SK-N-SH (cell line): ENCODE measurements around the gene ITGB3BP. TPM values are rescaled to one million over a fixed set of nuclear protein-coding genes. Genes with fewer than 3 reads are reported as not detected.

ENCODE experiments used
- CTCF ChIA-PET: fragments of 300-600, 350-600 bp; formaldehyde crosslinking; extraction: SDS; loops from one replicate; lab custom pipeline; 2021; lab: Yijun Ruan, JAX
- POLR2A ChIA-PET: fragments of 350-600 bp; sonication (Branson Sonifier 250); formaldehyde crosslinking; extraction: SDS; loops from one replicate; lab custom pipeline; 2020; ENCODE audit warnings: antibody characterized with exemption, inconsistent platforms; lab: Yijun Ruan, JAX
- DNase-seq: peaks from one replicate; pipeline ENCODE4 v3.0.0; 2012
- H2AFZ ChIP-seq: fragments of 200-600 bp; sonication (generic); 2 replicates; pipeline ENCODE4 v1.8.1; 2016; ENCODE audit warnings: antibody characterized with exemption, mild to moderate bottlenecking, low read depth
- H3F3A ChIP-seq: fragments of 200-600 bp; sonication (generic); replicated peaks from 2 replicates; pipeline ENCODE3; 2016; ENCODE audit warnings: antibody characterized with exemption, mild to moderate bottlenecking; ENCODE audit not compliant: insufficient read depth
- H3K27ac ChIP-seq, 2 experiments: fragments of 200-500 bp in 1 of 2; fragments of 200-600 bp in 1 of 2; sonication (Bioruptor generic) in 1 of 2; sonication (generic), shearing (Covaris generic) in 1 of 2; 2 replicates each; pipeline versions ENCODE4 v1.5.1 to v1.6.1; 2014 to 2016; ENCODE audit warnings: low read depth in 2 of 2, inconsistent platforms in 1 of 2, low read length in 1 of 2, mild to moderate bottlenecking in 1 of 2, mixed read lengths in 1 of 2
- H3K27me3 ChIP-seq: fragments of 200-600 bp; sonication (generic), shearing (Covaris generic); 2 replicates; pipeline ENCODE4 v1.6.1; 2016; ENCODE audit warnings: mixed run types; ENCODE audit not compliant: insufficient read depth
- H3K36me3 ChIP-seq, 2 experiments: fragments of 200-500 bp in 1 of 2; fragments of 200-600 bp in 1 of 2; sonication (Bioruptor generic) in 1 of 2; sonication (generic) in 1 of 2; replicated peaks in 1 of 2; 2 replicates each; pipeline versions ENCODE3 to v1.5.1; 2014 to 2016; ENCODE audit warnings: low read length in 1 of 2, mild to moderate bottlenecking in 1 of 2; ENCODE audit not compliant: insufficient read depth in 2 of 2, control insufficient read depth in 1 of 2
- H3K4me1 ChIP-seq, 2 experiments: fragments of 200-500 bp in 1 of 2; fragments of 200-600 bp in 1 of 2; sonication (Bioruptor generic) in 1 of 2; sonication (generic), shearing (Covaris generic) in 1 of 2; 2 replicates each; pipeline versions ENCODE4 v1.5.1 to v1.6.1; 2014 to 2016; ENCODE audit warnings: low read depth in 1 of 2, low read length in 1 of 2, mixed run types in 1 of 2; ENCODE audit not compliant: insufficient read depth in 2 of 2, control insufficient read depth in 1 of 2
- H3K4me2 ChIP-seq: fragments of 200-600 bp; sonication (generic), shearing (Covaris generic); 2 replicates; pipeline ENCODE4 v1.6.1; 2017; ENCODE audit warnings: mixed run types
- H3K4me3 ChIP-seq, 2 experiments: fragments of 200-500 bp in 1 of 2; fragments of 200-600 bp in 1 of 2; sonication (Bioruptor generic) in 1 of 2; sonication (generic), shearing (Covaris generic) in 1 of 2; 2 replicates each; pipeline versions ENCODE4 v1.5.1 to v1.8.1; 2014 to 2016; ENCODE audit warnings: low read depth in 2 of 2, inconsistent platforms in 1 of 2, low read length in 1 of 2, mild to moderate bottlenecking in 1 of 2, mixed read lengths in 1 of 2, moderate library complexity in 1 of 2
- H3K79me2 ChIP-seq: fragments of 200-600 bp; sonication (generic); 2 replicates; pipeline ENCODE4 v1.8.1; 2017; ENCODE audit warnings: mild to moderate bottlenecking; ENCODE audit not compliant: insufficient read depth
- H3K9ac ChIP-seq: fragments of 200-600 bp; sonication (generic); 2 replicates; pipeline ENCODE4 v1.6.1; 2017; ENCODE audit warnings: mixed run types
- H3K9me2 ChIP-seq: fragments of 200-600 bp; sonication (generic); 2 replicates; pipeline ENCODE4 v1.6.1; 2017; ENCODE audit warnings: mixed run types
- H3K9me3 ChIP-seq: fragments of 200-600 bp; sonication (generic); 2 replicates; pipeline ENCODE4 v1.6.1; 2017; ENCODE audit warnings: mixed run types, mild to moderate bottlenecking, moderate library complexity
- H4K20me1 ChIP-seq: fragments of 200-600 bp; sonication (generic); 2 replicates; pipeline ENCODE4 v1.6.1; 2017; ENCODE audit warnings: mild to moderate bottlenecking, mixed run types; ENCODE audit not compliant: insufficient read depth
- CHD2 ChIP-seq: fragments of 150-350 bp; IDR thresholded peaks from 2 replicates; pipeline ENCODE4 v1.6.1; 2018; ENCODE audit warnings: low read length; ENCODE audit not compliant: partially characterized antibody
- CTCF ChIP-seq: fragments of 200-600 bp; sonication (generic); IDR thresholded peaks from 2 replicates; pipeline ENCODE4 v1.6.1; 2017; ENCODE audit warnings: antibody characterized with exemption, mild to moderate bottlenecking, moderate library complexity
- ELF1 ChIP-seq: IDR thresholded peaks from 2 replicates; pipeline ENCODE4 v1.4.0; 2012
- EP300 ChIP-seq, 2 experiments: IDR thresholded peaks; 2 replicates each; pipeline versions ENCODE4 v1.4.0 to v1.6.1; 2012; ENCODE audit warnings: borderline replicate concordance in 1 of 2, low read depth in 1 of 2, low read length in 1 of 2
- FOSL2 ChIP-seq: IDR thresholded peaks from 2 replicates; pipeline ENCODE4 v1.4.0; 2012; ENCODE audit warnings: low read depth, mild to moderate bottlenecking, moderate library complexity, borderline replicate concordance
- FOXM1 ChIP-seq: IDR thresholded peaks from 2 replicates; pipeline ENCODE4 v1.4.0; 2012; ENCODE audit warnings: low read depth, mild to moderate bottlenecking
- MEF2A ChIP-seq: IDR thresholded peaks from 2 replicates; pipeline ENCODE4 v1.4.0; 2012; ENCODE audit warnings: low read depth, borderline replicate concordance
- RAD21 ChIP-seq: IDR thresholded peaks from 2 replicates; pipeline ENCODE4 v1.6.1; 2012; ENCODE audit warnings: mild to moderate bottlenecking, low read length
- RXRA ChIP-seq: IDR thresholded peaks from 2 replicates; pipeline ENCODE4 v1.4.0; 2012; ENCODE audit warnings: low read depth, mild to moderate bottlenecking, borderline replicate concordance
- SIN3A ChIP-seq: IDR thresholded peaks from 2 replicates; pipeline ENCODE4 v1.6.1; 2012; ENCODE audit warnings: low read depth, mild to moderate bottlenecking, low read length, moderate library complexity, borderline replicate concordance
- TAF1 ChIP-seq: IDR thresholded peaks from 2 replicates; pipeline ENCODE4 v1.6.1; 2012; ENCODE audit warnings: low read depth, mild to moderate bottlenecking, low read length, moderate library complexity, borderline replicate concordance
- YY1 ChIP-seq: IDR thresholded peaks from 2 replicates; pipeline ENCODE4 v1.4.0; 2012; ENCODE audit warnings: low read depth, mild to moderate bottlenecking
- WGBS: methylation state at CpG from one replicate; pipeline ENCODE4 v1.1.6; 2017; ENCODE audit warnings: low lambda C conversion rate; 5-methylcytosine and 5-hydroxymethylcytosine counted together
- polyA plus RNA-seq, 3 experiments: library from polyadenylated mRNA; depleted of rRNA; stranded (reverse); fragments of >200 nt; gene quantifications; 2 replicates each; pipeline ENCODE4 v1.2.3, GENCODE V29; 2012
- TF ChIP-seq, protein P1 (sequence below): fragments of 150-350 bp; IDR thresholded peaks from 2 replicates; pipeline ENCODE4 v1.6.1; 2016; ENCODE audit warnings: mild to moderate bottlenecking, low read depth, low read length
- TF ChIP-seq, protein P2 (sequence below): IDR thresholded peaks from 2 replicates; pipeline ENCODE4; 2012
- TF ChIP-seq, protein P3 (sequence below): IDR thresholded peaks from 2 replicates; pipeline ENCODE4 v1.6.1; 2012; ENCODE audit warnings: mild to moderate bottlenecking, low read depth, low read length, moderate library complexity

Gene ITGB3BP
- polyA plus RNA-seq, 1 of the 3 experiments (the other 2 are of a cell fraction) = 9.9 TPM

GRCh38 chr1:63461661-63462230, 61.3 kb downstream of the ITGB3BP start:
- ChIA-PET POLR2A (no interaction called here), CTCF (interaction anchor here (1.4 kb wide), 1 partner anchor 9 kb away, joined by 4 read pairs; no protein-coding TSS in a partner anchor)
- Histone ChIP-seq H3K4me1 (no peaks in the 10 kb centered on the region), H3K9me2 (no peaks in the 10 kb centered on the region), H3K9me3 (peaks cover 13% of the 10 kb centered on the region; the same call in 1 of the 2 replicates), H3K4me3 (no peak overlapping the region), H3K36me3 (peaks cover 5 to 7% of the 10 kb centered on the region in 2 experiments), H3K27me3 (no peaks in the 10 kb centered on the region), H3K79me2 (no peaks in the 10 kb centered on the region)
- WGBS = 93% methylated on average over 1 of the region's 1 CpG
- DNase-seq = no peak
- TF ChIP-seq RXRA = no peak
- TF ChIP-seq MEF2A = no peak
- no peak for TF ChIP-seq YY1
- TF ChIP-seq, protein P1, sequence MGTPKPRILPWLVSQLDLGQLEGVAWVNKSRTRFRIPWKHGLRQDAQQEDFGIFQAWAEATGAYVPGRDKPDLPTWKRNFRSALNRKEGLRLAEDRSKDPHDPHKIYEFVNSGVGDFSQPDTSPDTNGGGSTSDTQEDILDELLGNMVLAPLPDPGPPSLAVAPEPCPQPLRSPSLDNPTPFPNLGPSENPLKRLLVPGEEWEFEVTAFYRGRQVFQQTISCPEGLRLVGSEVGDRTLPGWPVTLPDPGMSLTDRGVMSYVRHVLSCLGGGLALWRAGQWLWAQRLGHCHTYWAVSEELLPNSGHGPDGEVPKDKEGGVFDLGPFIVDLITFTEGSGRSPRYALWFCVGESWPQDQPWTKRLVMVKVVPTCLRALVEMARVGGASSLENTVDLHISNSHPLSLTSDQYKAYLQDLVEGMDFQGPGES = no peak
- no peak for TF ChIP-seq SIN3A
- TF ChIP-seq RAD21 = no peak
- TF ChIP-seq ELF1 = no peak
- TF ChIP-seq CTCF = no peak
- no peak for TF ChIP-seq EP300 (IDR thresholded peaks at IDR 0.05; ENCODE audit: borderline replicate concordance in 1 of 2, low read depth in 1 of 2, low read length in 1 of 2)
- no peak for TF ChIP-seq FOSL2
- TF ChIP-seq, all 33 proteins: peak for 0
- Histone ChIP-seq H2AFZ (no peak overlapping the region), H4K20me1 (no peaks in the 10 kb centered on the region), H3K9ac (no peak overlapping the region), H3K27ac (no peak overlapping the region), H3F3A (no peaks in the 10 kb centered on the region), H3K4me2 (no peak overlapping the region)

DNA sequence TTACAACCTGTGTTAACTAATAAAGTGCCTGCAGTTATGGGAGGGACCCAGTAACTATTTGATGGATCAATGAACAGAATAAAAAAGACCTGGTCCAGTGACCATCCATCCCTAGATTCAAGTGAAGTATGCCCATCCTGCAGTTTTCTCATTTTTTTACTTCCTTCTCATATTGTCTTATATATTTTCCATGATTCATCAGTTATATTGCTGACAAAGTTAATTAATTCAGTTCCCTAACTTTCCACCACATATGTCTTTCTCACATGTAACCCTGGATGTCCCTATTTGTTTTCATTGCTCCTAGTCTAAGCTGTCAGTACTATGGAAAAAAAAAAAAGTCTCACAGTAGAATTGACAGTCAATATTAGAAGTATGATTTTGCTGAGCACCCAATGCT, 64.3 kb downstream of the ITGB3BP start:
- peaks cover 7 to 8% of the 10 kb centered on the region in 2 experiments for H3K36me3 ChIP-seq

More for the DNA sequence above, 64.3 kb downstream of the ITGB3BP start:
- Histone ChIP-seq H3K27me3 (no peaks in the 10 kb centered on the region), H3K4me1 (no peaks in the 10 kb centered on the region), H2AFZ (no peak overlapping the region), H3K4me2 (no peak overlapping the region), H4K20me1 (no peaks in the 10 kb centered on the region), H3F3A (no peaks in the 10 kb centered on the region), H3K27ac (no peak overlapping the region), H3K4me3 (no peak overlapping the region), H3K79me2 (no peaks in the 10 kb centered on the region; the same call in 1 of the 2 replicates), H3K9me2 (no peaks in the 10 kb centered on the region), H3K9ac (no peak overlapping the region)
- DNase-seq = no peak
- POLR2A ChIA-PET = no interaction called here
- no peak for TF ChIP-seq CHD2
- TF ChIP-seq, protein P2, sequence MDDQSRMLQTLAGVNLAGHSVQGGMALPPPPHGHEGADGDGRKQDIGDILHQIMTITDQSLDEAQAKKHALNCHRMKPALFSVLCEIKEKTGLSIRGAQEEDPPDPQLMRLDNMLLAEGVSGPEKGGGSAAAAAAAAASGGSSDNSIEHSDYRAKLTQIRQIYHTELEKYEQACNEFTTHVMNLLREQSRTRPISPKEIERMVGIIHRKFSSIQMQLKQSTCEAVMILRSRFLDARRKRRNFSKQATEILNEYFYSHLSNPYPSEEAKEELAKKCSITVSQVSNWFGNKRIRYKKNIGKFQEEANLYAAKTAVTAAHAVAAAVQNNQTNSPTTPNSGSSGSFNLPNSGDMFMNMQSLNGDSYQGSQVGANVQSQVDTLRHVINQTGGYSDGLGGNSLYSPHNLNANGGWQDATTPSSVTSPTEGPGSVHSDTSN = no peak
- no peak for TF ChIP-seq TAF1
- TF ChIP-seq, protein P3, sequence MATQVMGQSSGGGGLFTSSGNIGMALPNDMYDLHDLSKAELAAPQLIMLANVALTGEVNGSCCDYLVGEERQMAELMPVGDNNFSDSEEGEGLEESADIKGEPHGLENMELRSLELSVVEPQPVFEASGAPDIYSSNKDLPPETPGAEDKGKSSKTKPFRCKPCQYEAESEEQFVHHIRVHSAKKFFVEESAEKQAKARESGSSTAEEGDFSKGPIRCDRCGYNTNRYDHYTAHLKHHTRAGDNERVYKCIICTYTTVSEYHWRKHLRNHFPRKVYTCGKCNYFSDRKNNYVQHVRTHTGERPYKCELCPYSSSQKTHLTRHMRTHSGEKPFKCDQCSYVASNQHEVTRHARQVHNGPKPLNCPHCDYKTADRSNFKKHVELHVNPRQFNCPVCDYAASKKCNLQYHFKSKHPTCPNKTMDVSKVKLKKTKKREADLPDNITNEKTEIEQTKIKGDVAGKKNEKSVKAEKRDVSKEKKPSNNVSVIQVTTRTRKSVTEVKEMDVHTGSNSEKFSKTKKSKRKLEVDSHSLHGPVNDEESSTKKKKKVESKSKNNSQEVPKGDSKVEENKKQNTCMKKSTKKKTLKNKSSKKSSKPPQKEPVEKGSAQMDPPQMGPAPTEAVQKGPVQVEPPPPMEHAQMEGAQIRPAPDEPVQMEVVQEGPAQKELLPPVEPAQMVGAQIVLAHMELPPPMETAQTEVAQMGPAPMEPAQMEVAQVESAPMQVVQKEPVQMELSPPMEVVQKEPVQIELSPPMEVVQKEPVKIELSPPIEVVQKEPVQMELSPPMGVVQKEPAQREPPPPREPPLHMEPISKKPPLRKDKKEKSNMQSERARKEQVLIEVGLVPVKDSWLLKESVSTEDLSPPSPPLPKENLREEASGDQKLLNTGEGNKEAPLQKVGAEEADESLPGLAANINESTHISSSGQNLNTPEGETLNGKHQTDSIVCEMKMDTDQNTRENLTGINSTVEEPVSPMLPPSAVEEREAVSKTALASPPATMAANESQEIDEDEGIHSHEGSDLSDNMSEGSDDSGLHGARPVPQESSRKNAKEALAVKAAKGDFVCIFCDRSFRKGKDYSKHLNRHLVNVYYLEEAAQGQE = no peak
- no peak for TF ChIP-seq FOXM1
- TF ChIP-seq CTCF = no peak
- no peak for TF ChIP-seq YY1
- TF ChIP-seq, all 33 proteins: peak for 0
- CTCF ChIA-PET = interaction anchor here (1.3 to 3.9 kb wide), 2 partner anchors 132 kb away, joined by 3 to 16 read pairs; no protein-coding TSS in a partner anchor
- peaks cover 13% of the 10 kb centered on the region; the same call in 1 of the 2 replicates for H3K9me3 ChIP-seq
